GM19452 (cell line): ENCODE measurements around the gene COL21A1.
"Not testable (repeated sequence)": the region's sequence is repeated elsewhere in the genome, so short reads cannot be mapped to it uniquely, and the experiment has no call there.

Experiments
- ATAC-seq: cut with Tn5 transposase; IDR thresholded peaks from one replicate; pipeline ENCODE4 v1.9.1; 2021; ENCODE audit not compliant: unreplicated experiment

The COL21A1 gene

GRCh38 chr6:56022678-56023077 is 224.7 kb downstream of the COL21A1 start:
- ATAC-seq: no peak

- no peak for ATAC-seq
These were observed 225.4 kb downstream of the COL21A1 start for GRCh38 chr6:56021943-56022342.

GRCh38 chr6:56019973-56020372 is 227.4 kb downstream of the COL21A1 start:
- ATAC-seq: no peak

- no peak for ATAC-seq
These were observed 230.2 kb downstream of the COL21A1 start for GRCh38 chr6:56017198-56017597.

- not testable (repeated sequence) for ATAC-seq
These were observed 233.3 kb downstream of the COL21A1 start for GRCh38 chr6:56014039-56014438.

GRCh38 chr6:56009636-56010035 is 237.7 kb downstream of the COL21A1 start:
- no peak for ATAC-seq
